H1 (cell line): ENCODE measurements around the gene TMEM150B. TPM values are rescaled to one million over a fixed set of nuclear protein-coding genes. Genes with fewer than 3 reads are reported as not detected.

Experiments
- BACH1 ChIP-seq: IDR thresholded peaks from 2 replicates; pipeline ENCODE4 v1.6.1; 2012; ENCODE audit warnings: low read length, improper control_type of control experiment
- BCL11A ChIP-seq, 2 experiments: IDR thresholded peaks; one replicate each; pipeline ENCODE4 v1.6.1; 2011; ENCODE audit warnings: low read depth in 2 of 2, low read length in 2 of 2, mild to moderate bottlenecking in 2 of 2
- BRCA1 ChIP-seq: IDR thresholded peaks from 2 replicates; pipeline ENCODE4 v1.6.1; 2012; ENCODE audit warnings: low read depth, low read length, improper control_type of control experiment
- CHD7 ChIP-seq: fragments of 300-600 bp; sonication (generic); IDR thresholded peaks from 2 replicates; pipeline ENCODE4 v1.7.1; 2012; ENCODE audit warnings: low read length, moderate library complexity, mild to moderate bottlenecking, inconsistent platforms; ENCODE audit not compliant: insufficient replicate concordance
- HDAC2 ChIP-seq, 2 experiments: fragments of 300-600 bp in 1 of 2; sonication (generic) in 1 of 2; IDR thresholded peaks; 2 replicates each; pipeline ENCODE4 v1.6.1; 2011 to 2012; ENCODE audit warnings: low read depth in 2 of 2, low read length in 2 of 2, mild to moderate bottlenecking in 2 of 2, moderate library complexity in 2 of 2, borderline replicate concordance in 1 of 2, inconsistent platforms in 1 of 2
- JUND ChIP-seq: IDR thresholded peaks from 2 replicates; pipeline ENCODE4 v1.6.1; 2011; ENCODE audit warnings: mild to moderate bottlenecking, improper control_type of control experiment, low read length
- KDM1A ChIP-seq: fragments of 200-600, 300-600 bp; sonication (generic); IDR thresholded peaks from 2 replicates; pipeline ENCODE4 v1.7.1; 2016; ENCODE audit warnings: mild to moderate bottlenecking, low read length, borderline replicate concordance
- RAD21 ChIP-seq, 2 experiments: IDR thresholded peaks in 1 of 2; conservative IDR thresholded peaks in 1 of 2; 2 replicates each; pipeline ENCODE4 v1.6.1; 2011; ENCODE audit warnings: low read depth in 2 of 2, low read length in 2 of 2, improper control_type of control experiment in 1 of 2, inconsistent platforms in 1 of 2, mild to moderate bottlenecking in 1 of 2, moderate library complexity in 1 of 2
- RFX5 ChIP-seq: IDR thresholded peaks from 2 replicates; pipeline ENCODE4 v1.6.1; 2011; ENCODE audit warnings: low read depth, low read length, improper control_type of control experiment, borderline replicate concordance
- TAF7 ChIP-seq: optimal IDR thresholded peaks from 2 replicates; pipeline ENCODE3; 2011; ENCODE audit warnings: low read depth, mild to moderate bottlenecking, inconsistent platforms, low read length, moderate library complexity, borderline replicate concordance
- TBP ChIP-seq: IDR thresholded peaks from 2 replicates; pipeline ENCODE4 v1.6.1; 2011; ENCODE audit warnings: low read depth, low read length, improper control_type of control experiment
- polyA plus RNA-seq, 7 experiments: library from polyadenylated mRNA; depleted of rRNA in 3 of 7; stranded (reverse) in 5 of 7; unstranded in 2 of 7; fragments of >200 nt in 5 of 7; fragments of 200-250 nt in 2 of 7; gene quantifications; 1 replicate in 5 of 7; 2 replicates in 1 of 7; 4 replicates in 1 of 7; pipeline versions ENCODE4 v1.2.1 to v1.2.3, GENCODE V29; 2011 to 2013; ENCODE audit warnings: missing spikeins in 2 of 7, mixed read lengths in 2 of 7
- total RNA-seq: library from RNA; stranded (reverse); fragmentation: NEBNext Ultra II Directional; extraction: Animal tissue kit (Norgen Biotek cat#: 25700); gene quantifications from 2 replicates; pipeline ENCODE4 v1.2.1, GENCODE V29; 2021

TMEM150B gene
- total and polyA plus RNA-seq, 2 of the 8 experiments (the other 6 are each of a cell fraction or from before 2014, with no cell fraction given): 0.41 to 0.91 TPM

- TF ChIP-seq CHD7 (no peak), BACH1 (no peak), KDM1A (no peak), BRCA1 (no peak), BCL11A (IDR thresholded peaks at IDR 0.05; ENCODE audit: low read depth in 2 of 2, low read length in 2 of 2) (no peak), RFX5 (no peak), TBP (no peak), JUND (no peak), RAD21 (IDR thresholded peaks at IDR 0.05 in 1 of 2, conservative IDR thresholded peaks at IDR 0.05 in 1 of 2; ENCODE audit: low read depth in 2 of 2, low read length in 2 of 2) (no peak), HDAC2 (IDR thresholded peaks at IDR 0.05; ENCODE audit: borderline replicate concordance in 1 of 2, low read depth in 2 of 2, low read length in 2 of 2) (no peak), TAF7 (no peak)
These were observed 43.0 kb upstream of the TMEM150B start (continued) for GRCh38 chr19:55368106-55368505.
